Stimulated activated CD4-positive, alpha-beta T cell treated with anti-CD3 and anti-CD28 coated beads, Interleukin-2, amount 100 ng/mL, for 48 hours (primary cell): ENCODE results near the gene SEZ6L2.
A peak's percentile ranks its signal among the peaks of the same experiment; 100 is the strongest.
"Not testable (repeated sequence)": the region's sequence is repeated elsewhere in the genome, so short reads cannot be mapped to it uniquely, and the experiment has no call there.

ENCODE experiments used
- DNase-seq, 2 donors: peaks; one replicate each; pipeline ENCODE4 v3.0.0-alpha.2; 2020

Gene SEZ6L2

GRCh38 chr16:29881050-29881449 is 18.3 kb downstream of the SEZ6L2 start:
- no peak for DNase-seq

- no peak for DNase-seq
Observed at GRCh38 chr16:29878172-29878571, 21.2 kb downstream of the SEZ6L2 start.

- DNase-seq = peak; percentile 33 to 49
Observed at GRCh38 chr16:29877266-29877961, 21.9 kb downstream of the SEZ6L2 start.

GRCh38 chr16:29876594-29877249 is 22.6 kb downstream of the SEZ6L2 start:
- DNase-seq = peak; percentile 24 to 26

GRCh38 chr16:29876217-29876593 is 23.1 kb downstream of the SEZ6L2 start:
- no peak for DNase-seq

GRCh38 chr16:29875206-29875605 is 24.1 kb downstream of the SEZ6L2 start:
- no peak for DNase-seq

- DNase-seq = no peak
Observed at GRCh38 chr16:29873319-29873718, 26.0 kb downstream of the SEZ6L2 start.

- no peak for DNase-seq
Observed at GRCh38 chr16:29871822-29872546, 27.4 kb downstream of the SEZ6L2 start.

GRCh38 chr16:29869067-29869466 is 30.3 kb downstream of the SEZ6L2 start:
- DNase-seq = not testable (repeated sequence)

GRCh38 chr16:29868396-29869009 is 30.8 kb downstream of the SEZ6L2 start:
- DNase-seq = no peak

GRCh38 chr16:29864205-29864604 is 35.1 kb downstream of the SEZ6L2 start:
- no peak for DNase-seq

GRCh38 chr16:29863669-29863984 is 35.7 kb downstream of the SEZ6L2 start:
- no peak for DNase-seq

- DNase-seq = peak; percentile 84 to 92
Observed at GRCh38 chr16:29862884-29863668, 36.3 kb downstream of the SEZ6L2 start, which contains the start of gene CDIPT. Gene CDIPT, minus strand, starts transcription at chr16:29863226. Its CDS starts 369 bp downstream, at chr16:29862857.

- DNase-seq = no peak
Observed at GRCh38 chr16:29862383-29862883, 36.9 kb downstream of the SEZ6L2 start.

- DNase-seq = no peak
Observed at GRCh38 chr16:29860218-29860617, 39.1 kb downstream of the SEZ6L2 start.

GRCh38 chr16:29858974-29859373 is 40.4 kb downstream of the SEZ6L2 start:
- DNase-seq = no peak

GRCh38 chr16:29858149-29858849 is 41.1 kb downstream of the SEZ6L2 start:
- no peak for DNase-seq

GRCh38 chr16:29857133-29857760 is 42.1 kb downstream of the SEZ6L2 start:
- DNase-seq = no peak

- DNase-seq = no peak
Observed at GRCh38 chr16:29854520-29855100, 44.7 kb downstream of the SEZ6L2 start.

- DNase-seq = no peak
Observed at GRCh38 chr16:29852654-29853053, 46.7 kb downstream of the SEZ6L2 start.

GRCh38 chr16:29850998-29851397 is 48.4 kb downstream of the SEZ6L2 start:
- no peak for DNase-seq
